ENCODE results near the gene ENO4.

The ENO4 gene

DNA sequence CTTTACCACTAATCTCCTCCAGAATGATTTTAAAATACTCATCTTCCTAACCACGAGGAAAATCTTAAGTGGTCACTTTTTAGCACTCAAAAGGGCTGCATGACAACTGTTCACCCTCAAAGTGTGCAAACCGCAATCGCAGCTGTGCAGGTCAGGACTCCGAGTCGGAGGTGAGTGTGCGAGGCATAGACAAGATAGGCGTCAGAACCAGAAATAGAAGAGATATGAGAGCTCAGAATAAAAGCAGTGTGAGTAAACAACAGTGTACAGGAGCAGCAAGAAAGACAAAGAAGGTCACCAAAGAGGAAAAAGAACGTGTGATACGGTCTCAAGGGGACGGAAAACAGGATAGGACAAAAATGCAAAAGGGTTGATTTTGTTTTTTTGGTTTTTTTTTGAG lies 17.5 kb upstream of the ENO4 start:
- no peak for FAIRE-seq

DNA sequence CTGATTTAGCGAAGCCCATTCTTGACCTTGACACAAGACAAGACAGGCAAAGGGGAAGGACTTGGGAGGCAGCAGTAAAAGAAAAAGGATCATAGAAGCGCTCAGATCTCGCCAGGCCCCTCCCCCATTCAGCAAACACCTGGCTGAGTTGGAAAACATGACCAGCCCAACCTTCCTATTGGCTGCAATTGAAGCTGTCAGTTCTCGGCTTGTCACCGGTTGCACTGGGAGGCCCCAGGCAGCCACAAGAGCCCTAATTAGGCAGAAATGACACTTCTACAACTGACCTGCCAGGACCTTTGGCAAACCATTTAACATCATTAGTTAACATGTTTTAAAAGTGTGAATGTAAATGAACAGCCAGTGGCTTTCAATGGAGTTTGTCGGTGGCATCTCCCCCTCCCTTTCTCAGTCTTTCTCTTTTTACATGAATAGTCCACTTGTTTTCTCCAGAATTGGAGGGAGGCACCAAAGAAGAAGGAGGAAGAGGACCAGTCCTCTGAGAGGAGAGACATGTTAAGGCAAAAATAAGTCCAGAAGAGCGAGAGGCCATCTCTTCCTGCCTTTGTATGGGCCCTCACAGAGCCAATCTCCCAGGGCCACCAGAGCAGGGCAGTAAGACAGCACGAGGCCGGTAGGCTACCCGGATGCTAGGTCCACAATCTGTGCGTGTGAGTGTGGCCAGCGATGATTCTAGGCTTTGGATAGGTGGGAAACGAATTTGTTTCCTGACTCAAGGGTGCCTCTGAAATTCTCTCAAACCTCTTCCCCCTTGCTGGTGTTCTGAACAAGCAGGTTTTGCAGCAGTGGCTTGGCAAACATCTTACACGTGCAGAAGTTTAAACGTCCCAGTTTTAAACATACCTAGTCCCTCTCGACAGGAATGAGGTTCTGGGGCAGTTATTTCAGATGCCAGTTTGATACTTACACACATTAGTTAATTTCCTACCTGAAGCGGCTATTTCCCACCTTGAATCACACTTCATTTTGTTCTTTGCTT lies 15.0 kb upstream of the ENO4 start:
- FAIRE-seq = no peak

DNA sequence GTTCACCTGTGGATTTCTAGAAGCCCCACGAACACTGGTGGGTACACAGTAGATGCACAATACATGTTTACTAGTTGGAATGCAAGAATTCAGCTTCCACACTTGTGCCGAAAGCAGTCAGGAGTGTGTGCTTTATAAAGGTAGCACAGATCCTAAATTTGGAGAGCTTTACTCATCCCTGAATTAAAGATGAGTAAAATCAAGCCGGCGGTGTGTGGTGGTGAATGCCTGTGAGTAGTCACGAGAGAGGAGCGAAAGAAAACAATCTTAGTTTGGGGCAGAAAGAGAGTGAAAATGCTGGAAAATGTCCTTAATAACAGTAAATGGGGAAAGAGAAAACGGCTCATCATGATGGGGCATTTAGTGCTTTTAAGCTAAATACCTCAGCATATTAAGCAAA lies 13.6 kb upstream of the ENO4 start:
- no peak for FAIRE-seq

DNA sequence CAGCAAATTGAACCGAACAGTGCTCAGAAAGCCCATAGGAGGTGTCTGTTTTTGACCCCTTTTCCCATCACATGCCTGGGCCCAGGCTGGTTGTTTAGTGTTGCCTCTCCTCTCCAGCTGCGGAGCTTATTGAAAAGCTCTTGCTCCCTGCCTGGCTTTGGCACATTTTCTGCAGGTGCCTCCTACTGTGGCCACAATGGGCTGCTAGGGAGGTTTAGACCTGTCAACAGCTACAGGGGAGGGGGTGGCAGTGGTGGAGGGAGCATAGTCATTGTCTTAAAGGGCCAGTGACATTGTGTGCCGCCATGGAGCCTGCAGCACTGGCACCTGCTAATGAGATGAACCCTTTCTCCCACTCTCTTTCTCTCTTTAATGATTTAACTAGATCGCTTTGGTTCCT lies 13.2 kb upstream of the ENO4 start:
- FAIRE-seq = no peak

DNA sequence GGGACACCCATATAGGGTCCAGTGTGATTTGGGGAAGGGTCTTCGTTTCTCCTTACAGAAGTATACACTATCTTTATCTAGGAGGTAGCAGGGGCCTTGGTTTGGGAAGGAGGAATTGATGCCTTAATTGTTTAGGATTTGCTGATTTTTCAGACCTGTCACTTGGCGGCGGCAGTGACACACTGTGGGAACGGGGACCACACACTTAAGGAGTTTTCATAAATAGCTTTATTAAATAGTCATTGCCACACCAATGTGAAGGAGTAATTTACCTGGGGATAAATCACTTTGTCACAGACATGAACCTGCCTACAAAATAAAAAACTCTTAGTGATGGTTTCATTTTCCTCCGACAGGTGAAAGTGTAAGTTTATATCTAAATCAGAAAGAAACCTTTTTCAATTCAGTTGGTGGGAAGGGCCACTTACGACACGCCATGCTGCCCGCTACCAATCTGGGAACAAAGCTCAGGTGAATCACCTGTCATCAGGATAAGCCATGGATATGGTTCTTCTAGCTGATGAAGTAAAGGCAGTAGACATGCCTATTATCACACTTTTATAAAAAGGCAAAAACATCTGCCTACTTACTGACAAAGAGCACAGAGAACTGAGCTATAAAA lies 12.3 kb upstream of the ENO4 start:
- FAIRE-seq = no peak

DNA sequence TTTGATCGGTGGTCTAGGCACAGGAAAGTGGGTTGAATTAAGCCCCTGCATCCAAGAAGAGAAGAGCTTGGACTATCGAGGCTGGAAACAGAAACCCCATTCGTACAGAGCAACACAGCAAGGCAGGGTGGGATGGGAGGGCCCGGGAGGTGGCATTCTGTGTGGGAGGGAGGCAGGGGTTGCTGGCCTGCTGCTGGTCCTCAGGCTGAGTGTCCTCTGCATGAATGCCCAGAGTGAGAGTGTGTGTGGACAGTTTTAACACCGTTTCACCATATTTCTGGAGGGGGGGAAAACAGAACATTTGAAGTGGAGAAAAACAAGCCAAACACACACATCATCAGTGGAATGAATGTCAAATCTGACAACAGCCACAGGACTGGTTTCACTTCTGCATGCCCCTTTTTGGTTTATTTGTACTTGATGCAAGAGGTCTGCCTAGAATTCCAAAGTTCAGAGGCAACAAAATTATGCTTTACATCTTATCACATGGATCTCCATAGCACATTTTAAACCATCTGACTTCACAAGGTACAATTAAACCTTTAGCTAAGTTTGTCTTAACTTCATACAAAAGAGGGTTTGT lies 11.1 kb upstream of the ENO4 start:
- no peak for FAIRE-seq

DNA sequence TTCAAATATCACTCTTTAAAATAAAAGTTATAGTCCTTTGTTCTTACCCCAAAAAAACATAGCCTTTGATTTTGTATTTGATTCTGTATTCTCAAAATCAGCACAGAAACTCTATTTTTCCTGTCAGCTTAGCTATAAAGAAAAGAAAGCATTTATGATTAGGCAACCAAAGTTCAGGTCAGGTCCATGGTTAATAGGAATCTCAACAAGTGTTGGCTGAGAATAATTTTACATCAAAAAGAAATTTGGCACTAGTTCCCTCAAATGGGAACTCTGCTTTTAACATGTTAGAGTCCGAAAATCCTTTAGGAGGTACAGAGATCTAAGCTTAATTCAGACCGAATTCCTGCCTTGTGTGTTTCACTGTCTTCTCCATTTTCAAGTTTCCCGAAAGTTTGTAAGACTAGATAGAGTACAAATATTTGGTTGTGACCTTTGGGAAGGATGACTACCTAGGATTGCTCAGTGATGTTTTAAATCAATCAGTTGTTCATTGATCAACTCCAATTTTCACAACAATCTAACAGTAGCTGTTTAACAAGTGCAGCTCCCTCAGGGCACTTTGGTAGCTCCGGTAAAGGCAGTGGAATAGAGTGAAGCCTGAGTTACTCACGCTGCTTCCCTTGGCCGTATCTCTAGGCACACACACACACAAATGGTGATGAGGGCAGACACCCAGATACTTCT lies 8.8 kb upstream of the ENO4 start:
- FAIRE-seq = no peak

DNA sequence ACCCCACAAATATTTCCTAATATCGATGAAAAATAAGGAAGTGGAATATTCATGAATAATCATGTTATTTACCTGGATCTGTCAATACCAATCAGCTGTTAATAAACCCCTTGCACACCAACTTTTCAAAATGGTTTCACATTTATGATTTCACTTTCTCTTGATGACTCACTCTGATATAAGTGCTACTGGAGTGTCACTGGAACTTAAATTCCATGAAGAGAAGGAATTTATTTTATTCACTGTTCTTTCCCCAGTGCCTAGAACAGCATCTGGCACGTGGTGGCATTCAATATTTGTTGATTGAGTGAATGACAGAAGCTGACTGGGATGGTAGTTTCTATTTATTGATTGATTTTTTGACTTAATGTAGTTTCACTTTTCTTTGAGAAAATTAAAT lies 3.5 kb upstream of the ENO4 start:
- FAIRE-seq = no peak

DNA sequence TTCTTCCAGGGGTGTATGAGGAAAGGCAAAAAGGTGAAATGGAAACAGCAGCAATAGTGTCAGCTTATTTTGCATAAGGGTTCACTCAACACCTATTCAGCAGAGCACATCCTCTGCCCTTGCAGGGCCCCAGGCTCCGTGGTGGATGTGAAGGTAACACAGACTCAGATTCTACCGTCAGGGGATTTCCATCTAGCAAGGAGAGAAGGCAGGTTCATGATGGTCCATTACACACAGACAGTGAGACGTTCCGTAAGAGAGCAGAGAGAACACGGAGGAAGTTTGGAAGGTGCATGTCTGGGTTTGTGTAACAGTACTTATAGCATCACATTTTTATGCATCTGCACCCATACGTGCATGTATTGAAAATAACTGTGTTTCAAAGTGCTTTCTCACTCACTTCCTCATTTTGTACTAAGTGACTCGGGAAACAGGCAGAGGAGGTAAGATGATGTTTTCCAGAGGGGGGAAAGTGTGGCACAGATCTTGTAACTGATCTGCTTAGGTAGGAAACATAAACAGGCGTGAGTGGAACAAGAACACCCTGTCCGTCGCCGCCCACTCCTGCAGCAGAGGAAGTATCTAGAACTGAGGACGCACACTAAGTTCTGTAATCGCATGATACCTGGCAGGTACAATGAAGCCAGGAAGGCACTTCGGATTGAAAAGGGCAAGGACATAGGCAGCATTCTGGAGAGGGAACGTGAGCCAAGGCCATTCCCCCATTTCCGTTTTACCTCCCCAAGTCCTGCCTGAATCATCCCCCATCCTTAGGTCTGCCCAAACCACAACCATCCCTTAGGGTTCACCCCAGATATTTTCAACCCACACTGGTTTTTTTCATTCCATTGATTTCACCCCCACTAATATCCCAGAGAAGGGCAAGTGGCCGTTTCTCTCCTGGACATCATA lies 1.0 kb upstream of the ENO4 start:
- FAIRE-seq = no peak

DNA sequence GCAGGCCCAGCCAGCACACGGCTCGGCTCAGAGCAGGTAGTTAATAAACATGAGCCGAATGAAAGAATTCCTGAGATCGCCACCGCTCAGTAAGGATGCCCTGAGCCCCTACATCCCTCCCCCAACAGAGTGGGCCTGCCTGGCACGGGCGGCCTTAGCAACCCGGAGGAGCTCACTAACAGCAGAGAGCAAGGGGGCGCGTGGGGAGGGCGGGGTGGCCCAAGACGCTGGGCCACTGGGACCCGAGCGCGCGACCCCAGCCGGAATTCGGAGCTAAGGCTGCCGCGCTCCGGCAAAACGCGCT lies 403 bp upstream of the ENO4 start:
- FAIRE-seq = no peak

DNA sequence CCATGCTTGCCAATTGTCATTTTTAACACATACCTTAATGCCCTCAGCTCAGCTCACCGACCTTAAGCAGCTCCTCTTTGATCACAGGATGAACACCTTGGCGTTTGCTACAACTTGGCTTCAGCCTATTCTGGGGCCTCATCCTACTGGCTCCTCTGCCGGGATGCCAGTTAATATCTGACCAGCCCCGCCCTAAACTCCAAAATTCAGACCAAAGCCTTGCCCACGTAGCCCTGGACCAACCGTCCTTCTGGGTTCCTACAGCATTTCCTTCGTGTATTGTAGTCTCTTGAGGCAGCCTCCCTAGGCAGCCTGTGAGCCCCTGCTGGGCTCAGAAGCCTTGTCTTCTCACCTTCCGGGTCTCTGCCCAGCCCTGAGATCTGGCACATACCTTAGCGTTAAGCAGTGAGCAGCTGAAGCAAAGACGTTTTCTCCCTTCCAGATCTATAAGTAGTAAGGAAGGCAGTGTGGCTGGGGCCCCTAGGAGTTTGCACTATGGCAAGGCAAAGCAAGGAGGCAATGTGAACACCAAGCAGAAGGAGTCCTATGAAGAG lies 836 bp downstream of the ENO4 start:
- no peak for FAIRE-seq

DNA sequence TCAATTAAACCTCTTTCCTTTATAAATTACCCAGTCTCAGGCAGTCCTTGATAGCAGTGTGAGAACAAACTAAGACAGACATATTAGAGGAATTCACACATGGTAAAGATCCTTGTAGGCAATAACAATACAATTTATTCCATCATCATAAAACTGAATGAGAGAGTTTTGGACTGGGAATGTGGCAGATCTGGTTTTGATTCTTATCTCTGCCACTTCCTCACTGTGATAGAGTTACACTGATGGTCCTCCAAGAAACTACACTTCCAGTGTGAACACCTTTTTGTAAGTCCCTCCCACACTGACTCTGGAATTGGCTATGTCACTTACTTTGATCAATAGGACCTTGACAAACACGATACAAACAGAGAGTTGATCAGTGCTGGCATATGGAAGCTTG lies 2.9 kb downstream of the ENO4 start:
- no peak for FAIRE-seq

DNA sequence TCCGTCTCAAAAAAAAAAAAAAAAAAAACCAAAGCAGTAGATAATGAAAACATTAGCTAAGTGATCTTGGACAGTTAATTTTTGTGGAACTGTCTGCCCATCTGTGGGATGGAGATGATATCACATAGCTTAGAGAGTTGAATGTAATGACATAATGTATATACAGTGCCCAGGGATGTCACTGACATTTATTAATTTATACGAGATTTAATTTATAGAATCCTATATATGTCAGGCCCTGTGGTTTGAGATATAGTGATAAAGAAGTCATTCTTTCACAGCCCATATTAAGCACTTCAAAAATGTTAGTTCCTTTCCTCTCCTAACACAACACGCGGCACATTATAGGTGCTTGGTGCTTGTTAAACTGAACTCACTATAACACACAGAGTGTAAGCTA lies 4.0 kb downstream of the ENO4 start:
- no peak for FAIRE-seq

DNA sequence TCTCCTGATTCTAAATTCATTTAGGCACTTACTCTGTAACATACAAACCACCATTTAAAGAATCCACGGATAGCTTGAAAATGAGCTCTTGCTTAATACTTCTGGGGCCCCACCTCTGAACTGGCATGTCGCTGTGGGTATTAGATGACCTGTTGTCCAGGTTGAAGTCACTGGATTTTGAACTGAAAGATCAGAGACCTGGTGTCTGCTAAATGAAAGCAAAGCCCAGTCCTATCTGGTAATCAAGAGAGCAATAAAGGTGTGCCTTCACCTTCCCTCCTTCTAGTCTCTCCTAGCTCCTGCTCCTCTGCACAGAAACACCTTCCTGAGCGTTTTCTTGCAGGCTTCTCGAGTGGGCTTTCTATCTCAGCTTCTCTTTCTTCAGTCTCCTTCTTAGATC lies 4.4 kb downstream of the ENO4 start:
- no peak for FAIRE-seq

DNA sequence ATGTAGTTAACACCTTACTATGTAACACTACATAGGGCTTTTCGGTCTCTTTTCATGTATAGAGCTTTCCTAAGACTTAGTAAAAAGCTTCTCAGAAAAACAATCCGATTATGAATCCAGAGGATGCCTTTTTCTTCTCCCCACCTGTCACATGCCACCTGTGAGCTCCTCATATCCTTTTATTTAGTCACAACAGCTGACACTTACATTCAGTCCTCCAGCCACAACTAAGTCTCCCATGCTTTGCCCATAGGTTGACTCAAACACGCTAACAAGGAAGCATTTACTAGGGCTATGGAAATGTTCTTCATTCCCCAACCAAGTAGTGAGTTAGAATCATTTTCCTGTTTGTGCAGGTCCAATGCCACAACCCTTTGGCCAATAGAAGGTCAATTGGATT lies 7.9 kb downstream of the ENO4 start:
- no peak for FAIRE-seq

DNA sequence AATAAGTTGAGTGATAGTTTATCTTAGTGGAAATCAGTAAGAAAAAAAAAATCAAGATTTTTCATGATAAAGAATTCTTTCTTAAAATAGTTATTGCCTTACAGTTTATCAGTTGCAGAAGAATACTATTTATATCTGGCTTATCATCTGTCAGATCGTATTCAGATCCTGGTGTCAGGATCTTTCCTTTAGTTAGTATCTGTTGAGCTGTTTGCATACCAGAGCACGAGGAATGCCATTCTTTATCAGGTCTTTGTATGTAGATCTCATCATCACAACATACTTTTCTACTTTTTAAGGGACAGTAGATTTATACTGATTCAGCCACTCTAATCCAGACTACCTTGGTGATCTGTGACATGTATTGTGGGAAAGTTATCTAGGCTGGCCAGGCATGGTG lies 12.5 kb downstream of the ENO4 start:
- FAIRE-seq = no peak

DNA sequence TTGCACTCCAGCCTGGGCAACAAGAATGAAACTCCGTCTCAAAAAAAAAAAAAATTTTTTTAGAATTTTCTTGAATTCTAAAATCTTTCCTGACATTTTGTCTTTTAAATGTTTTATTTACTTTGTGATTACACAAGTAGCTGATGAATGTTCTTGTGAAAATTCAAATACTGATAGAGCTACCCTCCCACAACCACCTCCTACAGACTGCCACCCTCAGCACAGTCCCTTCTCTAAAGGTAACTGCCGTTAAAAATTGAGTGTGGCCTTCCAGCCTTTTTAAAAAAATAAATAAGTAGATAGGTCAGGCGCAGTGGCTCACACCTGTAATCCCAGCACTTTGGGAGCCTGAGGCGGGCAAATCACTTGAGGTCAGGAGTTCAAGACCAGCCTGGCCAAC lies 15.1 kb downstream of the ENO4 start:
- no peak for FAIRE-seq

DNA sequence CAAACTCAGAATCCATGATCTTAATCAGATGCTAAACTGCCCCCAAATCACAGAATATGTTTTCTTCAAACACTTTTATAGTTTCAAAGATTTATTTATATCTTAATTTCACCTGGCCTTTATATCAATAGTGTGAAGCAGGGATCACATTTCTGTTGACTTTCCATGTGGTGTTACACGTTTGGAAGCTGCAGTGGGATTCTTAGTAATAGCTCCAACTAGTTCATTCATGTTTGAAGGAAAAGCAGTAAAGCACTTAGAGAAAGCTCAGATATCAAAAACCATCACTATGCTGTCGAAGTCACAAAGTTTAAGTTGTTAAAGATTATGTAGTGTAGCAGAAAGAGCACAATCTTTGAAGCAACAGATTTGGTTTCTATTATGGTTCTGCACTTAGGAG lies 16.8 kb downstream of the ENO4 start:
- FAIRE-seq = no peak

DNA sequence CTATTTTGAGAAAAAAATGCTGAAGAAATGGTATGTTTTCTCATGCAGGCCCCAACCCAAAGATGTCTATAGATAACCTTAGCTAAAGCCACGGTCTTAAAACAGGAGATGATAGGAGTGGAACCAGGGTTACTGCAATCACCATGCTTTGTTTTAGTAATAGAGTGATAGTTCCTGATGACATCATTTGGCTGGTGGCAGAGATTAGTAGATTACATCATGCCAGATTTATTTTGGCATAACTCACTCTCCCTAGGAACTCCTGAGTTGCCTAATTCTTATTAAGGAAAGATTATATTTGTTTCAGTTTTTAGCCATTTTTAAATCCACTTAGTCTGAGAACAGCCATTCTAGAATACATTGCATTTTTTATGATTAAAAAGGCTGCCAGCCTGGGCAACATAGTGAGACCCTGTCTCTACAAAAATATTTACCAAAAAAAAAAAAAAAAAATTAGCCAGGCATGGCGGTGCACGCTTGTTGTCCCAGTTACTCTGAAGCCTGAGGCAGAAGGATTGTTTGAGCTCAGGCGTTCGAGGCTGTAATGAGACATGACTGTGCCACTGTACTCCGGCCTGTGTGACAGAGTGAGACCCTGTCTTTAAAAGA lies 17.8 kb downstream of the ENO4 start:
- FAIRE-seq = no peak

DNA sequence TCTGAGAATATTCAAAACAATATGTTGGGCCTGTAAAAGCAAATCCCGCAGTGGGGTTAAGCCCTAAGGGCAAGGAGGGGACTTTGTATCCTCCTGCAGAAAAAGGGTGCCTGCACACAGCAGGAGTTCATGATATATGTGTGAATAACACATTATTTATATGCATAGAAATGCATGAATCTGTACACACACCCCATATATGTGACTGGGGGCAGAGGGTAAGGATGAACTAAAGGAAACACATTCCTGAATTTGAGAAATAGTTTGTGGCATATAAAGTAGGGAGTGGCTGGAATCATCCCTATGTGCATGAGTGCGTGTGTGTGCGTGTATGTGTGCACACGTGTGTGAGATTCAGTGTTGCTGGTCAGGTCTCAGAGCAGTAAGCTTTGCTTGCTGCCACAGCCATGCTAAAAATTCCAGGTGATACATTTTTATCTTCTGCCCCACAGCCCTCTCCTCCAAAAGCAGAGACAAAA lies 18.9 kb downstream of the ENO4 start:
- FAIRE-seq = no peak

DNA sequence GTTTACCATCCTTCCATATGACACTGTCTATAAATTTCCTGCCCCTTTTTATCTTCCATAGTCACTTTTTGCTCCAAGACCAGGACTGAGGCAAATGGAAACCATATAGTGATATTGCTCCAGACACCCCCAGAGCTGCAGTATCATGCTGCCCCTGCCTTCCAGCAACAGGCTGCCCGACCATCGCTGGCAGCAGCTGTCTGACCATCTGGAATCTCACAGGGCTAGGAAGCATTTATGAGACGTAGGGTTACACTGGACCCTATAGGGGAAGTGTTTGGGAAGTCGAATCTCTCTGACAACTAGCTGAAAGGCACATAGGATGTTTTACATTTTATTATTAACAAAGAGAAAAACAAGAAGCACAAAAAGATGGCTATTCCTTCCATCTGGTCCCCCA lies 19.4 kb downstream of the ENO4 start:
- FAIRE-seq = no peak

DNA sequence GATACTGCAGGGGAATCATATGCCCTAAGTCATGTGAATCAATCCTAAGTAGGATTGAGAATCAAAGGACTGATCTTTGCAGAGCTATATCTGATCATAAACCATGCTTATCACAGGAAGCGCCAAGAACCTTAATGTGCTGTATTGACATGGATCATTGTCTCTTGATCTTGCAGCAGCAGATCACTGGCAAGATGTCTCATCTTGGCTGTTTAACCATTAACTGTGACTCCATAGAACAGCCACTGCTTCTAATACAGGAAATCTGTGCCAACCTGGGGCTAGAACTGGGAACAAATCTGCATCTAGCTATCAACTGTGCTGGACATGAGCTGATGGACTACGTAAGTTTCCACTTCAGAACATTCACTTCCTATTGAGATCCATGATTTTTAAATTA lies 21.6 kb downstream of the ENO4 start:
- no peak for FAIRE-seq
